H1 (cell line): Measurements from ENCODE around the gene GUCY1A1.

Source experiments
- BCL11A ChIP-seq, 2 experiments: IDR thresholded peaks; one replicate each; pipeline ENCODE4 v1.6.1; 2011; ENCODE audit warnings: low read depth in 2 of 2, low read length in 2 of 2, mild to moderate bottlenecking in 2 of 2
- CTCF ChIP-seq, 3 experiments: IDR thresholded peaks; 1 replicate in 2 of 3; 2 replicates in 1 of 3; pipeline versions ENCODE4 v1.5.1 to v1.6.1; 2011; ENCODE audit warnings: low read length in 3 of 3, mild to moderate bottlenecking in 3 of 3, inconsistent platforms in 2 of 3, low read depth in 1 of 3, moderate library complexity in 1 of 3; ENCODE audit not compliant: insufficient read depth in 1 of 3; ENCODE audit errors: control extremely low read depth in 1 of 3
- EGR1 ChIP-seq: IDR thresholded peaks from 2 replicates; pipeline ENCODE4 v1.6.1; 2011; ENCODE audit warnings: low read depth, low read length, borderline replicate concordance
- EZH2 ChIP-seq: fragments of 200-600 bp; sonication (generic); IDR thresholded peaks from 2 replicates; pipeline ENCODE4 v1.7.1; 2012; ENCODE audit warnings: low read depth, mild to moderate bottlenecking, moderate library complexity, low read length, inconsistent platforms; ENCODE audit not compliant: severe bottlenecking
- KDM1A ChIP-seq: fragments of 200-600, 300-600 bp; sonication (generic); IDR thresholded peaks from 2 replicates; pipeline ENCODE4 v1.7.1; 2016; ENCODE audit warnings: mild to moderate bottlenecking, low read length, borderline replicate concordance
- POLR2A ChIP-seq, 2 experiments: IDR thresholded peaks; 1 replicate in 1 of 2; 2 replicates in 1 of 2; pipeline ENCODE4 v1.6.1; 2011; ENCODE audit warnings: low read depth in 2 of 2, low read length in 2 of 2, mild to moderate bottlenecking in 2 of 2; ENCODE audit errors: control extremely low read depth in 1 of 2
- POLR2AphosphoS5 ChIP-seq: IDR thresholded peaks from 2 replicates; pipeline ENCODE4 v1.6.1; 2011; ENCODE audit warnings: low read depth, low read length
- RFX5 ChIP-seq: IDR thresholded peaks from 2 replicates; pipeline ENCODE4 v1.6.1; 2011; ENCODE audit warnings: low read depth, low read length, improper control_type of control experiment, borderline replicate concordance
- SP1 ChIP-seq: IDR thresholded peaks from 2 replicates; pipeline ENCODE4 v1.6.1; 2011; ENCODE audit warnings: low read depth, low read length
- SRF ChIP-seq: IDR thresholded peaks from 2 replicates; pipeline ENCODE4 v1.6.1; 2011; ENCODE audit warnings: mild to moderate bottlenecking, low read depth, low read length, moderate library complexity
- YY1 ChIP-seq: IDR thresholded peaks from 2 replicates; pipeline ENCODE4 v1.6.1; 2011; ENCODE audit warnings: low read depth, mild to moderate bottlenecking, low read length
- TF ChIP-seq, protein P1 (sequence below): IDR thresholded peaks from 2 replicates; pipeline ENCODE4 v1.6.1; 2012; ENCODE audit warnings: low read length, inconsistent platforms
- TF ChIP-seq, protein P2 (sequence below): IDR thresholded peaks from 2 replicates; pipeline ENCODE4 v1.6.1; 2012; ENCODE audit warnings: inconsistent platforms

DNA sequence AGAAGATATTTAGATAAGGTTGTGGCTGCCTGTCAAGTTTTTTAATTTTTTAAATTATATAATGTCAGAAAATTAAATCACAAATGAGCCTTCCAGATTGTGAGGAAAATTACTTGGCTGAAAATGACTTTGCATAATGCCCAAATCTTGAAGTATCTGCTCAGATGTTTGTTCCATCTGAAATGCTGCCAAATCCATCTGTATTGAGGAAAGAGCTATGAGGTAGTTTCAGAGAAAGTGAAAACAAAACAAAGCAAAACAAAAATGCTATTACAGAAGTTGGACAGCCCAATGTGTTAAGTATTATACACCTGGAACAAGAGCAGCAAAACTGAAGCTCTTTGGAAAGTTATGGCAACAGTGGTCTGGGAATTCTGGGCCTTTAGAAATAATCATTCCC, 68.8 kb downstream of the GUCY1A1 start:
- TF ChIP-seq CTCF (IDR thresholded peaks at IDR 0.05; ENCODE audit: control extremely low read depth in 1 of 3, insufficient read depth in 1 of 3, low read depth in 1 of 3, low read length in 3 of 3), result no peak
- TF ChIP-seq RFX5, result no peak
- no peak for TF ChIP-seq EZH2
- no peak for TF ChIP-seq SP1
- TF ChIP-seq, protein P1, sequence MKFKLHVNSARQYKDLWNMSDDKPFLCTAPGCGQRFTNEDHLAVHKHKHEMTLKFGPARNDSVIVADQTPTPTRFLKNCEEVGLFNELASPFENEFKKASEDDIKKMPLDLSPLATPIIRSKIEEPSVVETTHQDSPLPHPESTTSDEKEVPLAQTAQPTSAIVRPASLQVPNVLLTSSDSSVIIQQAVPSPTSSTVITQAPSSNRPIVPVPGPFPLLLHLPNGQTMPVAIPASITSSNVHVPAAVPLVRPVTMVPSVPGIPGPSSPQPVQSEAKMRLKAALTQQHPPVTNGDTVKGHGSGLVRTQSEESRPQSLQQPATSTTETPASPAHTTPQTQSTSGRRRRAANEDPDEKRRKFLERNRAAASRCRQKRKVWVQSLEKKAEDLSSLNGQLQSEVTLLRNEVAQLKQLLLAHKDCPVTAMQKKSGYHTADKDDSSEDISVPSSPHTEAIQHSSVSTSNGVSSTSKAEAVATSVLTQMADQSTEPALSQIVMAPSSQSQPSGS, result no peak
- TF ChIP-seq POLR2A (IDR thresholded peaks at IDR 0.05; ENCODE audit: control extremely low read depth in 1 of 2, low read depth in 2 of 2, low read length in 2 of 2), result no peak
- TF ChIP-seq, protein P2, sequence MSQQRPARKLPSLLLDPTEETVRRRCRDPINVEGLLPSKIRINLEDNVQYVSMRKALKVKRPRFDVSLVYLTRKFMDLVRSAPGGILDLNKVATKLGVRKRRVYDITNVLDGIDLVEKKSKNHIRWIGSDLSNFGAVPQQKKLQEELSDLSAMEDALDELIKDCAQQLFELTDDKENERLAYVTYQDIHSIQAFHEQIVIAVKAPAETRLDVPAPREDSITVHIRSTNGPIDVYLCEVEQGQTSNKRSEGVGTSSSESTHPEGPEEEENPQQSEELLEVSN, result no peak
- TF ChIP-seq POLR2AphosphoS5, result no peak
- no peak for TF ChIP-seq EGR1
- no peak for TF ChIP-seq SRF
- no peak for TF ChIP-seq YY1
- TF ChIP-seq BCL11A (IDR thresholded peaks at IDR 0.05; ENCODE audit: low read depth in 2 of 2, low read length in 2 of 2), result no peak
- no peak for TF ChIP-seq KDM1A
